Ishikawa (cell line): ENCODE measurements around the gene BAMBI.

Source experiments
- CEBPB ChIP-seq: IDR thresholded peaks from 2 replicates; pipeline ENCODE4 v1.6.1; 2012
- CREB1 ChIP-seq: IDR thresholded peaks from 2 replicates; pipeline ENCODE4 v1.6.1; 2012; ENCODE audit warnings: low read depth
- FOXM1 ChIP-seq: IDR thresholded peaks from 2 replicates; pipeline ENCODE4 v1.6.1; 2012; ENCODE audit warnings: low read depth, borderline replicate concordance
- NFIC ChIP-seq: IDR thresholded peaks from 2 replicates; pipeline ENCODE4 v1.6.1; 2012
- RAD21 ChIP-seq: IDR thresholded peaks from 2 replicates; pipeline ENCODE4 v1.6.1; 2012; ENCODE audit warnings: low read depth
- YY1 ChIP-seq: IDR thresholded peaks from 2 replicates; pipeline ENCODE4 v1.6.1; 2012; ENCODE audit warnings: low read depth
- ZBTB7A ChIP-seq: IDR thresholded peaks from 2 replicates; pipeline ENCODE4 v1.6.1; 2012; ENCODE audit warnings: low read depth
- TF ChIP-seq, protein P1 (sequence below): IDR thresholded peaks from 2 replicates; pipeline ENCODE4 v1.6.1; 2012
- TF ChIP-seq, protein P2 (sequence below): IDR thresholded peaks from 2 replicates; pipeline ENCODE4 v1.6.1; 2012; ENCODE audit warnings: low read depth, mild to moderate bottlenecking

- TF ChIP-seq CREB1 (no peak), RAD21 (no peak), NFIC (no peak), CEBPB (no peak), YY1 (no peak), FOXM1 (no peak), ZBTB7A (no peak)
- TF ChIP-seq, protein P1, sequence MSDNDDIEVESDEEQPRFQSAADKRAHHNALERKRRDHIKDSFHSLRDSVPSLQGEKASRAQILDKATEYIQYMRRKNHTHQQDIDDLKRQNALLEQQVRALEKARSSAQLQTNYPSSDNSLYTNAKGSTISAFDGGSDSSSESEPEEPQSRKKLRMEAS: no peak
- TF ChIP-seq, protein P2, sequence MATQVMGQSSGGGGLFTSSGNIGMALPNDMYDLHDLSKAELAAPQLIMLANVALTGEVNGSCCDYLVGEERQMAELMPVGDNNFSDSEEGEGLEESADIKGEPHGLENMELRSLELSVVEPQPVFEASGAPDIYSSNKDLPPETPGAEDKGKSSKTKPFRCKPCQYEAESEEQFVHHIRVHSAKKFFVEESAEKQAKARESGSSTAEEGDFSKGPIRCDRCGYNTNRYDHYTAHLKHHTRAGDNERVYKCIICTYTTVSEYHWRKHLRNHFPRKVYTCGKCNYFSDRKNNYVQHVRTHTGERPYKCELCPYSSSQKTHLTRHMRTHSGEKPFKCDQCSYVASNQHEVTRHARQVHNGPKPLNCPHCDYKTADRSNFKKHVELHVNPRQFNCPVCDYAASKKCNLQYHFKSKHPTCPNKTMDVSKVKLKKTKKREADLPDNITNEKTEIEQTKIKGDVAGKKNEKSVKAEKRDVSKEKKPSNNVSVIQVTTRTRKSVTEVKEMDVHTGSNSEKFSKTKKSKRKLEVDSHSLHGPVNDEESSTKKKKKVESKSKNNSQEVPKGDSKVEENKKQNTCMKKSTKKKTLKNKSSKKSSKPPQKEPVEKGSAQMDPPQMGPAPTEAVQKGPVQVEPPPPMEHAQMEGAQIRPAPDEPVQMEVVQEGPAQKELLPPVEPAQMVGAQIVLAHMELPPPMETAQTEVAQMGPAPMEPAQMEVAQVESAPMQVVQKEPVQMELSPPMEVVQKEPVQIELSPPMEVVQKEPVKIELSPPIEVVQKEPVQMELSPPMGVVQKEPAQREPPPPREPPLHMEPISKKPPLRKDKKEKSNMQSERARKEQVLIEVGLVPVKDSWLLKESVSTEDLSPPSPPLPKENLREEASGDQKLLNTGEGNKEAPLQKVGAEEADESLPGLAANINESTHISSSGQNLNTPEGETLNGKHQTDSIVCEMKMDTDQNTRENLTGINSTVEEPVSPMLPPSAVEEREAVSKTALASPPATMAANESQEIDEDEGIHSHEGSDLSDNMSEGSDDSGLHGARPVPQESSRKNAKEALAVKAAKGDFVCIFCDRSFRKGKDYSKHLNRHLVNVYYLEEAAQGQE: no peak
Measured at GRCh38 chr10:28684157-28684985, 7.0 kb downstream of the BAMBI start.
